Liver (tissue), 3 donors: ENCODE measurements around the gene SLF1.

Source experiments
- ATF3 ChIP-seq: IDR thresholded peaks from 2 replicates; pipeline ENCODE4 v1.6.1; 2016; ENCODE audit warnings: antibody characterized with exemption
- CTCF ChIP-seq: fragments of 150-350 bp; IDR thresholded peaks from 2 replicates; pipeline ENCODE4 v1.5.1; 2017; ENCODE audit warnings: improper control_type of control experiment, low read depth, low read length; ENCODE audit not compliant: missing input control
- MAX ChIP-seq: IDR thresholded peaks from 2 replicates; pipeline ENCODE4 v1.6.1; 2016; ENCODE audit warnings: antibody characterized with exemption
- RXRA ChIP-seq, 2 donors: IDR thresholded peaks; 2 replicates each; pipeline ENCODE4 v1.6.1; 2017 to 2018; ENCODE audit warnings: antibody characterized with exemption in 2 of 2, mild to moderate bottlenecking in 1 of 2
- donor health status: healthy.
- donor health status: healthy.

DNA sequence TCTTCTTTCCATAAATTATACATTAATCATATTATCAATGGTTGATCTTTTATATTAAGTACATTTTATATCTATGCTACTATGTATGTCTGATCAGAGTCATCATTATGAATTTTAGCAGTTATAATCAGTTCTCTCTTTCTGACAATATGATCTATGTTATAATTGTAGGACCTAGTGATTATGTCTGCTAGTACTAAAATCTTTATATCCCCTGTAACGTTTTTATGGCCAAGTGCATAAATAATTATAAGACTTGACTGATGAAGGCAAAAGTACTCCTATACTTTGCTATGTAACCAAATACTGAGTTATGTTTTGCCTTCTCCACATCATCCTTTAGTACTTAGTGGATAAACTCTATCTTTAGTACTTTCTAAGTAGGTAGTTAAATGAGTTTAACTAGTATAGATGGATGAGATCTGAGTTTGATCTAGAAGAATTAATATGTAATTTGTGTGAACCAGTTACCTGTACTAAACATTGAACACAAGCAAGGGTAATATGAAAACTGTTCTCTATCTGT, 75.4 kb downstream of the SLF1 start:
- TF ChIP-seq CTCF (no peak), MAX (no peak), ATF3 (no peak), RXRA (IDR thresholded peaks at IDR 0.05) (no peak)
